NCI-H748 treated with DMSO at 0.1 percent for 48 hours (cell line): ENCODE results near the gene RANBP17.

Experiments used
- DNase-seq: peaks from one replicate; lab custom pipeline; 2025; lab: John Stamatoyannopoulos, UW

RANBP17 gene

GRCh38 chr5:171299228-171299627, 437.4 kb downstream of the RANBP17 start:
- no peak for DNase-seq

GRCh38 chr5:171299851-171300250, 438.0 kb downstream of the RANBP17 start:
- no peak for DNase-seq

GRCh38 chr5:171300358-171300757, 438.5 kb downstream of the RANBP17 start:
- DNase-seq, result no peak

- no peak for DNase-seq
These were observed 444.3 kb downstream of the RANBP17 start for GRCh38 chr5:171306166-171306565.

- no peak for DNase-seq
These were observed 445.2 kb downstream of the RANBP17 start for GRCh38 chr5:171306781-171307591.

GRCh38 chr5:171307789-171308452, 446.1 kb downstream of the RANBP17 start:
- DNase-seq, result no peak

GRCh38 chr5:171308453-171309275, 446.8 kb downstream of the RANBP17 start, which contains the start of gene TLX3:
Gene TLX3 (plus strand): TSS chr5:171309248. CDS start chr5:171309366, 118 bp downstream.
- peak; percentile 83 for DNase-seq

- DNase-seq, result no peak
These were observed 447.7 kb downstream of the RANBP17 start for GRCh38 chr5:171309276-171310211.

- DNase-seq, result peak; percentile 14
These were observed 448.5 kb downstream of the RANBP17 start for GRCh38 chr5:171310212-171310818.

GRCh38 chr5:171310819-171311321, 449.1 kb downstream of the RANBP17 start:
- DNase-seq, result no peak

- DNase-seq, result no peak
These were observed 449.7 kb downstream of the RANBP17 start for GRCh38 chr5:171311322-171312077.

- DNase-seq, result no peak
These were observed 450.5 kb downstream of the RANBP17 start for GRCh38 chr5:171312129-171312974.

- no peak for DNase-seq
These were observed 451.8 kb downstream of the RANBP17 start for GRCh38 chr5:171313481-171314206.

- DNase-seq, result no peak
These were observed 453.0 kb downstream of the RANBP17 start for GRCh38 chr5:171314728-171315385.

- no peak for DNase-seq
These were observed 453.6 kb downstream of the RANBP17 start for GRCh38 chr5:171315386-171315891.

GRCh38 chr5:171315925-171316257, 454.1 kb downstream of the RANBP17 start:
- DNase-seq, result no peak

- DNase-seq, result no peak
These were observed 454.7 kb downstream of the RANBP17 start for GRCh38 chr5:171316258-171317121.
